GM21619 (cell line): Measurements from ENCODE around the gene SLC7A14.

Experiments
- ATAC-seq: cut with Tn5 transposase; IDR thresholded peaks from one replicate; pipeline ENCODE4 v1.9.1; 2021; ENCODE audit not compliant: unreplicated experiment

SLC7A14 gene

GRCh38 chr3:170539897-170540296 is 46.0 kb downstream of the SLC7A14 start:
- ATAC-seq: no peak

- ATAC-seq: no peak
Measured at GRCh38 chr3:170536712-170537111, 49.2 kb downstream of the SLC7A14 start.

- ATAC-seq: no peak
Measured at GRCh38 chr3:170534227-170534626, 51.6 kb downstream of the SLC7A14 start.

GRCh38 chr3:170532573-170532972 is 53.3 kb downstream of the SLC7A14 start:
- no peak for ATAC-seq

- no peak for ATAC-seq
Measured at GRCh38 chr3:170531657-170532335, 54.1 kb downstream of the SLC7A14 start.

GRCh38 chr3:170531054-170531453 is 54.8 kb downstream of the SLC7A14 start:
- ATAC-seq: no peak

GRCh38 chr3:170529912-170530311 is 56.0 kb downstream of the SLC7A14 start:
- ATAC-seq: no peak

GRCh38 chr3:170529346-170529745 is 56.5 kb downstream of the SLC7A14 start:
- no peak for ATAC-seq

GRCh38 chr3:170528726-170529125 is 57.1 kb downstream of the SLC7A14 start:
- ATAC-seq: no peak

GRCh38 chr3:170524073-170524472 is 61.8 kb downstream of the SLC7A14 start:
- ATAC-seq: no peak

- no peak for ATAC-seq
Measured at GRCh38 chr3:170523248-170523647, 62.6 kb downstream of the SLC7A14 start.

- no peak for ATAC-seq
Measured at GRCh38 chr3:170522201-170522600, 63.7 kb downstream of the SLC7A14 start.

- ATAC-seq: no peak
Measured at GRCh38 chr3:170520996-170521395, 64.9 kb downstream of the SLC7A14 start.

GRCh38 chr3:170517242-170517945 is 68.5 kb downstream of the SLC7A14 start:
- no peak for ATAC-seq

- no peak for ATAC-seq
Measured at GRCh38 chr3:170513642-170514041, 72.2 kb downstream of the SLC7A14 start.

GRCh38 chr3:170511371-170511770 is 74.5 kb downstream of the SLC7A14 start:
- no peak for ATAC-seq

GRCh38 chr3:170508839-170509238 is 77.0 kb downstream of the SLC7A14 start:
- ATAC-seq: no peak

- no peak for ATAC-seq
Measured at GRCh38 chr3:170508291-170508690, 77.6 kb downstream of the SLC7A14 start.

GRCh38 chr3:170507063-170507462 is 78.8 kb downstream of the SLC7A14 start:
- no peak for ATAC-seq

- no peak for ATAC-seq
Measured at GRCh38 chr3:170506556-170506955, 79.3 kb downstream of the SLC7A14 start.

- no peak for ATAC-seq
Measured at GRCh38 chr3:170502297-170502696, 83.6 kb downstream of the SLC7A14 start.

- no peak for ATAC-seq
Measured at GRCh38 chr3:170500995-170501394, 84.9 kb downstream of the SLC7A14 start.

- ATAC-seq: no peak
Measured at GRCh38 chr3:170500462-170500861, 85.4 kb downstream of the SLC7A14 start.
